ENCODE data around the gene SERPINA4. TPM values are rescaled to one million over a fixed set of nuclear protein-coding genes. Genes with fewer than 3 reads are reported as not detected.
"Not testable (repeated sequence)": the region's sequence is repeated elsewhere in the genome, so short reads cannot be mapped to it uniquely, and the experiment has no call there.

Gene SERPINA4
- total RNA-seq, 4 donors from 2014 or later: not detected

DNA sequence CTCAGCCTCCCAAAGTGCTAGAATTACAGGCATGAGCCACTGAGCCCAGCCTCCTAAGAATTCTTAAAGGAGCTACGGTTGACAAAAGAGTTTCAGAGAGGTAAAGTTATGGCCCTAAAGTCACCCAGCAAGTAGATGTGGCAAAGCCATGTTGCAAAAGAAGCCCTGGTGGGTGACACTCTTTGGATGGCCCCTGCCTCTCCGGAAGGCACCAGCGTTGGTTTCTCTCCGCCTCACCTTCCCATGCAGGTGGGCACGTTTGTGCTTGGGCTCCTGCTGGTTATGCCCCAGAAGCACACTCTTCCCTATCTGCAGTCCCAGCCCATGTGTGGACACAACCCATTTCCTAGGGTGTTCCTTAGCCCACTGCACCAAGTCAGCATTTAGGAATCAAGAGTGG, 41.5 kb downstream of the SERPINA4 start:
- Histone ChIP-seq H3K27ac (peak overlapping the region; percentile 49 to 74 (median 64)), H3K36me3 (no peaks in the 10 kb centered on the region), H3K4me3 (no peak overlapping the region), H3K4me1 (peaks cover 14 to 37% (median 19%) of the 10 kb centered on the region in 4 donors), H3K27me3 (no peaks in the 10 kb centered on the region), H3K9me3 (no peaks in the 10 kb centered on the region)
- TF ChIP-seq EP300 (IDR thresholded peaks at IDR 0.05; ENCODE audit: low read depth) (no peak), POLR2A (IDR thresholded peaks at IDR 0.05) (no peak), POLR2AphosphoS5 (IDR thresholded peaks at IDR 0.05) (no peak)
- TF ChIP-seq, protein P1, sequence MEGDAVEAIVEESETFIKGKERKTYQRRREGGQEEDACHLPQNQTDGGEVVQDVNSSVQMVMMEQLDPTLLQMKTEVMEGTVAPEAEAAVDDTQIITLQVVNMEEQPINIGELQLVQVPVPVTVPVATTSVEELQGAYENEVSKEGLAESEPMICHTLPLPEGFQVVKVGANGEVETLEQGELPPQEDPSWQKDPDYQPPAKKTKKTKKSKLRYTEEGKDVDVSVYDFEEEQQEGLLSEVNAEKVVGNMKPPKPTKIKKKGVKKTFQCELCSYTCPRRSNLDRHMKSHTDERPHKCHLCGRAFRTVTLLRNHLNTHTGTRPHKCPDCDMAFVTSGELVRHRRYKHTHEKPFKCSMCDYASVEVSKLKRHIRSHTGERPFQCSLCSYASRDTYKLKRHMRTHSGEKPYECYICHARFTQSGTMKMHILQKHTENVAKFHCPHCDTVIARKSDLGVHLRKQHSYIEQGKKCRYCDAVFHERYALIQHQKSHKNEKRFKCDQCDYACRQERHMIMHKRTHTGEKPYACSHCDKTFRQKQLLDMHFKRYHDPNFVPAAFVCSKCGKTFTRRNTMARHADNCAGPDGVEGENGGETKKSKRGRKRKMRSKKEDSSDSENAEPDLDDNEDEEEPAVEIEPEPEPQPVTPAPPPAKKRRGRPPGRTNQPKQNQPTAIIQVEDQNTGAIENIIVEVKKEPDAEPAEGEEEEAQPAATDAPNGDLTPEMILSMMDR (IDR thresholded peaks at IDR 0.05): no peak
- intact Hi-C loops (cut with DNase I; ENCODE audit: low total_unique reads) (no loop called here), in situ Hi-C loops (cut with MboI; ENCODE audit: low pct_ligation_motif_present in 1 of 4, low pct_unique_long_range_greater_than_20kb in 1 of 4, low sequenced_read_pairs in 3 of 4) (no loop called here)
- DNase-seq: no peak
- WGBS, 2 donors (ENCODE audit: low coverage in 1 of 2): 87% methylated on average over 5 of the region's 5 CpGs; no CpG with 5 or more reads in 1 of the 2 donors

DNA sequence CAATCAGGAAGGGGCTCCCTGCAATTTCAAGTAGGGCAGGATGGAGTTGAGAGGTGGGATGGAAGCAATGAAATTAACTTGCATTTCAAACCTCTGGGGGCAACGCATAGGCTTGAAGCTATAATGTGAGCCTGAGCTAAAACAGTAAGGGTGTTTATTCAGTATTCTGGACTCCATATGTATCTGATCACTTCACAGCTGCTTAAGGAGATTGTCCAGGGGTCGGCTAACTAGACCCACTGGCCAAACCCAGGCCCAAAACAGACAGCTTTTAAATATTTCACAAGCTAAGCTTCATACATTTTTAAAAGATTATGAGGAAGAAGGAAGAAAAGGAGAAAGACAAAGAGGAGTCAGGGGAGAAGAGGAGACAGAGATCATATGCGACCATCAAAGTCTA, 44.1 kb downstream of the SERPINA4 start:
- intact Hi-C loops (cut with DNase I; ENCODE audit: low total_unique reads): no loop called here
- Histone ChIP-seq H3K27ac (no peak overlapping the region), H3K4me3 (no peak overlapping the region), H3K27me3 (no peaks in the 10 kb centered on the region), H3K9me3 (no peaks in the 10 kb centered on the region), H3K4me1 (peaks cover 0 to 17% (median 3%) of the 10 kb centered on the region in 4 donors), H3K36me3 (no peaks in the 10 kb centered on the region)
- no peak for DNase-seq
- no peak for TF ChIP-seq POLR2A (IDR thresholded peaks at IDR 0.05)
- TF ChIP-seq, protein P1 (IDR thresholded peaks at IDR 0.05): no peak
- no peak for TF ChIP-seq EP300 (IDR thresholded peaks at IDR 0.05; ENCODE audit: low read depth)
- no peak for TF ChIP-seq POLR2AphosphoS5 (IDR thresholded peaks at IDR 0.05)
- in situ Hi-C loops (cut with MboI; ENCODE audit: low pct_ligation_motif_present in 1 of 4, low pct_unique_long_range_greater_than_20kb in 1 of 4, low sequenced_read_pairs in 3 of 4): no loop called here
- 75 to 80% methylated on average over 2 to 3 of the region's 3 CpGs for WGBS, 2 donors (ENCODE audit: low coverage in 1 of 2)

DNA sequence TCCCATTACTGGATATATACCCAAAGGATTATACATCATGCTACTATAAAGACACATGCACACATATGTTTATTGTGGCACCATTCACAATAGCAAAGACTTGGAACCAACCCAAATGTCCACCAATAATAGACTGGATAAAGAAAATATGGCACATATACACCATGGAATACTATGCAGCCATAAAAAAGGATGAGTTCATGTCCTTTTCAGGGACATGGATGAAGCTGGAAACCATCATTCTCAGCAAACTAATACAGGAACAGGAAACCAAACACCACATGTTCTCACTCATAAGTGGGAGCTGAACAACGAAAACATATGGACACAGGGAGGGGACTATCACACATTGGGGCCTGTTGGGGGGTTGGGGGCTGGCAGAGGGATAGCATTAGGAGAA, 47.7 kb downstream of the SERPINA4 start:
- H3K36me3 ChIP-seq; intact Hi-C loops (cut with DNase I; ENCODE audit: low total_unique reads); H3K27me3 ChIP-seq; H3K9me3 ChIP-seq; in situ Hi-C loops (cut with MboI; ENCODE audit: low pct_ligation_motif_present in 1 of 4, low pct_unique_long_range_greater_than_20kb in 1 of 4, low sequenced_read_pairs in 3 of 4); DNase-seq; H3K4me1 ChIP-seq; H3K27ac ChIP-seq; H3K4me3 ChIP-seq: not testable (repeated sequence)
- 69 to 89% methylated on average over 1 of the region's 1 CpG for WGBS, 2 donors (ENCODE audit: low coverage in 1 of 2)

DNA sequence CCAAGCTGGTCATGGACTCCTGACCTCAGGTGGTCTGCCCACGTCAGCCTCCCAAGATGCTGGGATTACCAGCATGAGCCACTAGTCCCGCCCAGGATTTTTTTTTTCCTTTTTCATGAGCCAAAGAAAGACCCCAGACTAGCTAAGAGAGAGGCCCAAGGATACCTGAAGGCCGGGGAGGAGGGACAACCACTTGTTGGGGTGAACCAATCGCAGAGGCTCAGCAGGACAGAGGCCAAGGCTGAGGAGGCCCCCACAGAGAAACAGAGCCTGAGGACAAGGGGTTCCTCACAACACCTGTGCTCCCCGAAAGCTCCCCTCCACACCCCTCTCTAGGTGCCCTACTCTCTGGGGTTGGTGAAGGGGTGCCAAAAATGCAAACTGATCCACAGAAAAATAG, 49.9 kb downstream of the SERPINA4 start:
- H3K4me1 ChIP-seq: no peaks in the 10 kb centered on the region
- no peak overlapping the region for H3K27ac ChIP-seq
- in situ Hi-C loops (cut with MboI; ENCODE audit: low pct_ligation_motif_present in 1 of 4, low pct_unique_long_range_greater_than_20kb in 1 of 4, low sequenced_read_pairs in 3 of 4): no loop called here

More for the DNA sequence above, 49.9 kb downstream of the SERPINA4 start:
- H3K27me3 ChIP-seq: no peaks in the 10 kb centered on the region
- intact Hi-C loops (cut with DNase I; ENCODE audit: low total_unique reads): no loop called here
- no peak overlapping the region for H3K4me3 ChIP-seq
- DNase-seq: no peak
- H3K36me3 ChIP-seq: no peaks in the 10 kb centered on the region
- H3K9me3 ChIP-seq: no peaks in the 10 kb centered on the region
- TF ChIP-seq EP300 (IDR thresholded peaks at IDR 0.05; ENCODE audit: low read depth) (no peak), POLR2A (IDR thresholded peaks at IDR 0.05) (no peak), POLR2AphosphoS5 (IDR thresholded peaks at IDR 0.05) (no peak)
- TF ChIP-seq, protein P1 (IDR thresholded peaks at IDR 0.05): no peak
- 72% methylated on average over 5 of the region's 5 CpGs; no CpG with 5 or more reads in 1 of the 2 donors for WGBS, 2 donors (ENCODE audit: low coverage in 1 of 2)

Measured in transverse colon (tissue), 4 donors.